Panc1 (cell line): Measurements from ENCODE around the gene LYZL1. TPM values are rescaled to one million over a fixed set of nuclear protein-coding genes. Genes with fewer than 3 reads are reported as not detected.
"Not testable (repeated sequence)": the region's sequence is repeated elsewhere in the genome, so short reads cannot be mapped to it uniquely, and the experiment has no call there.

Experiments
- ATAC-seq: fragments of 200-7000 bp; cut with Tn5 transposase; 2 replicates; pipeline ENCODE4 v1.9.1; 2020; ENCODE audit warnings: mild to moderate bottlenecking, moderate library complexity
- Bru-seq: library from RNA; stranded (reverse); fragments of 400-500 nt; gene quantifications from one replicate; lab custom pipeline; 2021; lab: Mats Ljungman, UMichigan
- BruChase-seq, 2 experiments: library from RNA; stranded (reverse); fragments of 400-500 nt; gene quantifications; one replicate each; lab custom pipeline; 2021; lab: Mats Ljungman, UMichigan
- BruUV-seq: library from RNA; stranded (reverse); fragments of 400-500 nt; replicated peaks from 2 replicates; lab custom pipeline; 2021; lab: Mats Ljungman, UMichigan
- CTCF ChIA-PET: fragments of 300-600 bp; sonication (Branson Sonifier 250); formaldehyde crosslinking; loops from one replicate; lab custom pipeline; 2022; ENCODE audit warnings: antibody characterized with exemption; lab: Charles Lee
- POLR2A ChIA-PET: fragments of 300-600 bp; sonication (Branson Sonifier 250); formaldehyde crosslinking; loops from one replicate; lab custom pipeline; 2022; ENCODE audit warnings: antibody characterized with exemption; lab: Charles Lee
- DNase-seq: peaks from one replicate; pipeline ENCODE4 v3.0.0-alpha.2; 2010; ENCODE audit warnings: low read depth, low spot score
- H3K27ac ChIP-seq: 2 replicates; pipeline ENCODE4 v1.5.1; 2011; ENCODE audit warnings: mild to moderate bottlenecking, low read length, inconsistent platforms
- H3K27me3 ChIP-seq: fragments of 200-500 bp; sonication (Bioruptor generic); 2 replicates; pipeline ENCODE4 v1.6.0; 2014; ENCODE audit warnings: low read length, inconsistent platforms; ENCODE audit not compliant: control insufficient read depth, insufficient read depth
- H3K36me3 ChIP-seq: fragments of 200-500 bp; sonication (Bioruptor generic); 2 replicates; pipeline ENCODE4 v1.5.1; 2014; ENCODE audit warnings: inconsistent platforms, mild to moderate bottlenecking, low read length, moderate library complexity; ENCODE audit not compliant: control insufficient read depth, insufficient read depth
- H3K4me1 ChIP-seq: 2 replicates; pipeline ENCODE4 v1.5.1; 2011; ENCODE audit warnings: inconsistent platforms, mild to moderate bottlenecking, low read length, moderate library complexity; ENCODE audit not compliant: control insufficient read depth, insufficient read depth
- H3K4me3 ChIP-seq, 2 experiments: 2 replicates each; pipeline ENCODE4 v1.5.1; 2011 to 2012; ENCODE audit warnings: low read depth in 2 of 2, low read length in 2 of 2, mild to moderate bottlenecking in 2 of 2, inconsistent platforms in 1 of 2, moderate library complexity in 1 of 2
- H3K9me3 ChIP-seq: fragments of 200-500 bp; sonication (Bioruptor generic); 2 replicates; pipeline ENCODE4 v1.5.1; 2014; ENCODE audit warnings: low read depth, mild to moderate bottlenecking, inconsistent platforms, low read length, moderate library complexity; ENCODE audit not compliant: control insufficient read depth, insufficient read depth
- CTCF ChIP-seq: fragments of 450-650 bp; IDR thresholded peaks from 2 replicates; pipeline ENCODE4 v1.5.1; 2017; ENCODE audit warnings: mild to moderate bottlenecking
- POLR2AphosphoS5 ChIP-seq: IDR thresholded peaks from 2 replicates; pipeline ENCODE4 v1.6.1; 2012; ENCODE audit warnings: mild to moderate bottlenecking, low read depth, low read length, moderate library complexity
- SIN3A ChIP-seq: IDR thresholded peaks from 2 replicates; pipeline ENCODE4 v1.6.1; 2012; ENCODE audit warnings: low read depth, mild to moderate bottlenecking, low read length, moderate library complexity, borderline replicate concordance; ENCODE audit not compliant: insufficient read depth
- in situ Hi-C: cut with HindIII; loops from 2 replicates; pipeline ENCODE4 v1.10.0; 2016; ENCODE audit warnings: low sequenced_read_pairs, low pct_unique_long_range_greater_than_20kb
- intact Hi-C: fragments of 100-400 bp; cut with micrococcal nuclease; formaldehyde crosslinking; loops from one replicate; pipeline ENCODE4 v1.10.0; 2022; ENCODE audit not compliant: unreplicated experiment
- long read RNA-seq: library from polyadenylated mRNA; unstranded; transcript quantifications from one replicate; pipeline ENCODE4 v2.0.0, GENCODE V29; 2021; ENCODE audit not compliant: unreplicated experiment
- polyA plus RNA-seq: library from polyadenylated mRNA; unstranded; fragments of >200 nt; gene quantifications from one replicate; pipeline ENCODE4 v1.2.1, GENCODE V29; 2012; ENCODE audit warnings: missing spikeins; ENCODE audit not compliant: insufficient read length
- total RNA-seq: library from RNA; stranded (reverse); gene quantifications from one replicate; pipeline ENCODE4 v1.2.1, GENCODE V29; 2021; ENCODE audit not compliant: unreplicated experiment

The LYZL1 gene
- not detected for total RNA-seq
- not detected for polyA plus RNA-seq
- Bru-seq, nascent RNA, result not detected
- not detected for BruChase-seq, experiment 1, labeled RNA remaining after a 2-hour chase
- BruChase-seq, experiment 2, labeled RNA remaining after a 6-hour chase, result not detected
- long read RNA-seq, result 0 reads

GRCh38 chr10:29288906-29289305 is at the start of gene LYZL1:
Gene LYZL1 (plus strand): TSS chr10:29289070. CDS start chr10:29291868, 2,798 bp downstream.
- H3K9me3 ChIP-seq, H3K27ac ChIP-seq, ATAC-seq, CTCF ChIA-PET, in situ Hi-C loops, H3K27me3 ChIP-seq, H3K4me1 ChIP-seq, BruUV-seq, POLR2A ChIA-PET, H3K36me3 ChIP-seq, H3K4me3 ChIP-seq, DNase-seq, intact Hi-C loops: not testable (repeated sequence)

GRCh38 chr10:29239569-29240472 is 49.0 kb upstream of the LYZL1 start:
- DNase-seq (peak; percentile 15), ATAC-seq (no peak)
- H3K27me3 ChIP-seq, result no peaks in the 10 kb centered on the region
- POLR2A ChIA-PET, result no interaction called here
- no peaks in the 10 kb centered on the region for H3K9me3 ChIP-seq
- in situ Hi-C loops, result no loop called here
- CTCF ChIA-PET, result interaction anchor here (0.6 to 1.4 kb wide), 5 partner anchors 65 to 177 kb away, joined by 3 to 5 read pairs (median 3); no protein-coding TSS in a partner anchor
- intact Hi-C loops, result no loop called here
- BruUV-seq, result no TSS peak
- no peaks in the 10 kb centered on the region; the same call in 1 of the 2 replicates for H3K4me1 ChIP-seq
- peak overlapping the region; percentile 21; the same call in 1 of the 2 replicates for H3K27ac ChIP-seq
- no peak overlapping the region for H3K4me3 ChIP-seq
- H3K36me3 ChIP-seq, result no peaks in the 10 kb centered on the region
- peak; percentile 77 for TF ChIP-seq CTCF
- no peak for TF ChIP-seq SIN3A

- TF ChIP-seq POLR2AphosphoS5, result no peak
- no peak for TF ChIP-seq SIN3A
- no peak for DNase-seq
- POLR2A ChIA-PET, result no interaction called here
- Histone ChIP-seq H3K36me3 (no peaks in the 10 kb centered on the region), H3K27me3 (no peaks in the 10 kb centered on the region), H3K4me3 (no peak overlapping the region), H3K4me1 (no peaks in the 10 kb centered on the region; the same call in 1 of the 2 replicates), H3K27ac (0 out of 2 replicates have a peak overlapping the region, but pooled peaks have one; percentile 7), H3K9me3 (no peaks in the 10 kb centered on the region)
- CTCF ChIA-PET, result interaction anchor here (0.5 kb wide), 1 partner anchor 521 kb away, joined by 8 read pairs; no protein-coding TSS in a partner anchor
- ATAC-seq, result no peak
- in situ Hi-C loops (no loop called here), intact Hi-C loops (no loop called here)
- no TSS peak for BruUV-seq
Measured at GRCh38 chr10:29240986-29241660, 47.7 kb upstream of the LYZL1 start.
